Neural cell (in vitro differentiated cells): ENCODE data around the gene CILP2.

ENCODE experiments used
- CTCF ChIP-seq: fragments of 450-650 bp; IDR thresholded peaks from 2 replicates; pipeline ENCODE4 v1.5.1; 2014; ENCODE audit warnings: antibody characterized with exemption, mild to moderate bottlenecking, moderate library complexity; ENCODE audit not compliant: poor library complexity, severe bottlenecking
- EP300 ChIP-seq: fragments of 450-650 bp; conservative IDR thresholded peaks from 2 replicates; pipeline ENCODE4 v1.6.1; 2014; ENCODE audit warnings: antibody characterized with exemption, mild to moderate bottlenecking, moderate library complexity; ENCODE audit not compliant: poor library complexity, severe bottlenecking
- EZH2 ChIP-seq: fragments of 200-600, 300-800 bp; shearing (Covaris generic), sonication (generic); IDR thresholded peaks from 2 replicates; pipeline ENCODE4 v1.6.1; 2014; ENCODE audit warnings: antibody characterized with exemption, low read length, borderline replicate concordance, mild to moderate bottlenecking; ENCODE audit not compliant: insufficient read depth, poor library complexity, severe bottlenecking
- MXI1 ChIP-seq: fragments of 450-650 bp; conservative IDR thresholded peaks from 2 replicates; pipeline ENCODE4 v1.6.1; 2014; ENCODE audit warnings: antibody characterized with exemption, mild to moderate bottlenecking; ENCODE audit not compliant: poor library complexity, severe bottlenecking
- POLR2AphosphoS5 ChIP-seq: IDR thresholded peaks from 2 replicates; pipeline ENCODE4 v1.6.1; 2012
- RAD21 ChIP-seq: fragments of 450-650 bp; conservative IDR thresholded peaks from 2 replicates; pipeline ENCODE4 v1.6.1; 2014; ENCODE audit warnings: antibody characterized with exemption, mild to moderate bottlenecking, moderate library complexity
- SMC3 ChIP-seq: fragments of 450-650 bp; conservative IDR thresholded peaks from 2 replicates; pipeline ENCODE4 v1.6.1; 2014; ENCODE audit warnings: antibody characterized with exemption, mild to moderate bottlenecking, moderate library complexity; ENCODE audit not compliant: poor library complexity

GRCh38 chr19:19575411-19575810 is 37.3 kb downstream of the CILP2 start:
- TF ChIP-seq POLR2AphosphoS5 (no peak), EP300 (no peak), CTCF (no peak), SMC3 (no peak), EZH2 (no peak), RAD21 (no peak), MXI1 (no peak)
